HCT116 (cell line): Measurements from ENCODE around the gene POLG.

Experiments used
- POLR2A ChIP-seq: IDR thresholded peaks from 2 replicates; pipeline ENCODE4 v1.7.0; 2011; ENCODE audit warnings: borderline replicate concordance; ENCODE audit not compliant: insufficient read depth, insufficient read length; ENCODE audit errors: extremely low read depth
- RAD21 ChIP-seq: IDR thresholded peaks from 2 replicates; pipeline ENCODE4 v1.6.1; 2012; ENCODE audit warnings: low read depth, mild to moderate bottlenecking
- SIN3A ChIP-seq: IDR thresholded peaks from 2 replicates; pipeline ENCODE4 v1.6.1; 2012; ENCODE audit warnings: low read depth
- YY1 ChIP-seq: IDR thresholded peaks from 2 replicates; pipeline ENCODE4 v1.6.1; 2011; ENCODE audit warnings: low read length, low read depth, moderate library complexity, mild to moderate bottlenecking; ENCODE audit not compliant: insufficient replicate concordance; ENCODE audit errors: extremely low read depth
- ZNF274 ChIP-seq: fragments of 200-500 bp; sonication (Bioruptor generic); IDR thresholded peaks from 2 replicates; pipeline ENCODE4 v1.6.1; 2014; ENCODE audit warnings: mild to moderate bottlenecking, low read depth, low read length, inconsistent platforms
- TF ChIP-seq, protein P1 (sequence below), 3 experiments: fragments of 200-600 bp in 1 of 3; sonication (generic) in 1 of 3; IDR thresholded peaks in 2 of 3; conservative IDR thresholded peaks in 1 of 3; 2 replicates each; pipeline ENCODE4 v1.5.1; 2012 to 2017; ENCODE audit warnings: low read depth in 2 of 3, low read length in 2 of 3, antibody characterized with exemption in 1 of 3, borderline replicate concordance in 1 of 3, control low read depth in 1 of 3, mild to moderate bottlenecking in 1 of 3, mixed read lengths in 1 of 3, mixed run types in 1 of 3, moderate library complexity in 1 of 3; ENCODE audit not compliant: insufficient read depth in 1 of 3

DNA sequence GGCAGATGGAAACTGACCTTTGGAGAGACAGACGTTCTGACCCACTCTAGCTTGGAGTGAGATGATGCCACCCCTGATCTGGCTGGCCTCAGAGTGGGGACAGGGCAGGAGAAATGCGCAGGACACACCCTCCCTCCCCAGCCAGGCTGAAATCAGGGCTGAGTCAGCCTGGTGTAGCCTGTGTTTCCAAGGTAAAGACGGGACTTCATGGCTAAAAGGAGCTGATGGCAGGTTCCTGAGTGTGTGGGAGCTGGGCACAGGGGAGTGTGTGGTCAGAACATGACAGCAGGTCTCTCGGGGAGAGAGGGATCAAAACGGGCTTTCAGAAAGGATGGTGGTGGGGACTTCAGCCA, 14.6 kb upstream of the POLG start:
- no peak for TF ChIP-seq RAD21
- TF ChIP-seq, protein P1, sequence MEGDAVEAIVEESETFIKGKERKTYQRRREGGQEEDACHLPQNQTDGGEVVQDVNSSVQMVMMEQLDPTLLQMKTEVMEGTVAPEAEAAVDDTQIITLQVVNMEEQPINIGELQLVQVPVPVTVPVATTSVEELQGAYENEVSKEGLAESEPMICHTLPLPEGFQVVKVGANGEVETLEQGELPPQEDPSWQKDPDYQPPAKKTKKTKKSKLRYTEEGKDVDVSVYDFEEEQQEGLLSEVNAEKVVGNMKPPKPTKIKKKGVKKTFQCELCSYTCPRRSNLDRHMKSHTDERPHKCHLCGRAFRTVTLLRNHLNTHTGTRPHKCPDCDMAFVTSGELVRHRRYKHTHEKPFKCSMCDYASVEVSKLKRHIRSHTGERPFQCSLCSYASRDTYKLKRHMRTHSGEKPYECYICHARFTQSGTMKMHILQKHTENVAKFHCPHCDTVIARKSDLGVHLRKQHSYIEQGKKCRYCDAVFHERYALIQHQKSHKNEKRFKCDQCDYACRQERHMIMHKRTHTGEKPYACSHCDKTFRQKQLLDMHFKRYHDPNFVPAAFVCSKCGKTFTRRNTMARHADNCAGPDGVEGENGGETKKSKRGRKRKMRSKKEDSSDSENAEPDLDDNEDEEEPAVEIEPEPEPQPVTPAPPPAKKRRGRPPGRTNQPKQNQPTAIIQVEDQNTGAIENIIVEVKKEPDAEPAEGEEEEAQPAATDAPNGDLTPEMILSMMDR (IDR thresholded peaks at IDR 0.05 in 2 of 3, conservative IDR thresholded peaks at IDR 0.05 in 1 of 3; ENCODE audit: borderline replicate concordance in 1 of 3, insufficient read depth in 1 of 3, low read depth in 2 of 3, low read length in 2 of 3), result no peak
- no peak for TF ChIP-seq YY1
- no peak for TF ChIP-seq ZNF274
- TF ChIP-seq SIN3A, result no peak
- no peak for TF ChIP-seq POLR2A
